HG03039 (cell line): ENCODE data around the gene KSR2.

Experiments used
- ATAC-seq: cut with Tn5 transposase; IDR thresholded peaks from one replicate; pipeline ENCODE4 v1.9.1; 2021; ENCODE audit warnings: mild to moderate bottlenecking, moderate library complexity; ENCODE audit not compliant: unreplicated experiment

The KSR2 gene

DNA sequence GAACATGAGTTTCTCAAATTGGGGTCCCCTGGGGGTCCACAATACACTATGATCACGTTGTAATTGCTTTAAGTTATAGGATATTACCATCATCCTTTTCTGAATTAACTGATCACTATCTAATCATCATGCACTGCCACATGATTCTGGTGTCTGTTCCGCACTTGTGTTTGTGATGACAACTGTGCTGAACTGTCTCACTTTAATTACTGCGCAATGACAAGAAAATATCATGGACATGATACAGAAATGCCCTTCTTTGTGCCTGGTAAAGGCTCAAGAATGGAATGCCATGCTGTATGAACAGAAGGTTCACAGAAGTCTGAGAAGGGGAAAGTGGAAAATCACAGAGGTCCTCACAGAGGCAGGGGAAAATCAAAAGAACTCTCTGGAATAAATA is 541.6 kb downstream of the KSR2 start:
- ATAC-seq, result no peak

- no peak for ATAC-seq
These were observed 546.8 kb downstream of the KSR2 start for GRCh38 chr12:117421987-117422386.

DNA sequence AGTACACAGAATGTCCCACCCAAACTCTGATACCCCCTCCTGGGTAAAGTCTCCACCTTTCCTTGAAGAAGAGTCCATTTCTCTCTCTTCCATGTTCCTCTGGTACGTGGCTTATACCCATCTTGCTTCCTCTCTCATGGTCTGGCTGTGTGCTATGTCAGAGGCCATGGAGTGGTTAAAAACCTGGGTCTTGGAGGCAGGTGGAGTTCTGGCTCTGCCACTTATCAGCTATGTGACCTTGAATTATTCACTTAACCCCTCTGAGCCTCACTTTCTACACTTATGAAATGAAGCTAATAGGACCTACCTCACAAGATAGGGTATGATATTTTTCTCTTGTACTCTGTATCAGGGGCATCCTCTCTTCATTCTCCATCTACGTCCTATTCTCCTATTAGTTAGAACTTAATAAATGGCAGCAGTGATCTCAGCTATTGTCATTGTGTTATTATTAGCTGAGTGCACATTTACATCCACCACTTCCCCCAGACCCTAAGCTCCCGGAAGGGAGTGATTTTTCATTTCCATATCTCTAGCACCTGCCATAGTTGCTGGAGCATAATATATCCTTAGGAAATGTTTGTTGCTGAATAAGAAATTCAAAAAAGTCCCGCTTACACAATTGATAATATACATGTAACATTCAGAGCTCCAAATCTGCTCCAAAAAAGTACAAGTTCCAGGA is 547.6 kb downstream of the KSR2 start:
- no peak for ATAC-seq

- no peak for ATAC-seq
These were observed 551.8 kb downstream of the KSR2 start for GRCh38 chr12:117417004-117417403.

GRCh38 chr12:117412465-117413188 is 556.2 kb downstream of the KSR2 start:
- no peak for ATAC-seq

- no peak for ATAC-seq
These were observed 559.5 kb downstream of the KSR2 start for GRCh38 chr12:117409286-117409685.

GRCh38 chr12:117408161-117408791 is 560.5 kb downstream of the KSR2 start:
- no peak for ATAC-seq

DNA sequence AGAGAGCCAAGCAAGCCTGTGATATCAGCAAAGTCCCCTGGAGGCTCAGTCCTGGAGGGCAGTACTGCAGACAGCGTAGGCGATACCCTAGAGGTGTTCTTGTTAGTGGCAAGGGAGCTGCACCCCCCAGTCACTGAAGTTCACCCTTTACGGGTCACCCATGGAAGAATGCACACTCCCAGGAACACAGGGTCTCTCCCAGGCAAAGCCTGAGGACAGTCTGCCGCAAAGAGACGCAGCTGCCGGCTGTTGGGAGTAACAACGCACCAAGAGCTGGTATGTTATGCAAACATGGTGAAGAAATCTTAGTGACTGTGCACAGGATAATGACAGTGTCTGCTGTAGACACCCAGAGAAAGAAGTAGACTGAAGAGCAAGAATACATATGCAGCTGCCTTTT is 563.9 kb downstream of the KSR2 start:
- no peak for ATAC-seq

GRCh38 chr12:117404203-117404853 is 564.5 kb downstream of the KSR2 start:
- no peak for ATAC-seq

DNA sequence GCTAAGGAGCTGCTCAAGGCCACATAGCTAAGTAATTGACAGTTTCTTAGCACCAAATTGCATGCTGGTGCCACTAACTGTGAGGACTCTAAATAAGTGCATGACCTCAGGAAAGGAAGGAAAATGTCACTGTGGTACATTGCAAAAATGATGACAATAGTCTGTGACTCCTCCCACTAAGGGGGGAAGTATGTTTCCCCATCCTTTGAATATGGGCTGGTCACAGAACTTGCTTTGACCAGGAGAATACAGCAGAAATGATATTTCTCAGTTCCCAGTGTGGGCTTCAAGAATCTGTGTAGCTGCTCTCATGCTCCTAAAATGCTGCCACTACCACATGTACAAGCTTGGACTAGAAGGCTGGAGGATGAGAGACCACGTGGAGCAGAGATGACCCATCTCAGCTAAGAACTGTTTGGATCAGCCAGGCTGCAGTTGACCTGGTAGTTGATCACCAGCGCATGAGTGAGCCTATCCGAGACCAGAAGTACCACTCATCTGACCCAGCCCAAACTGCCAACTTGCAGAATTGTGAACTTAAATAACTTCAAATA is 565.1 kb downstream of the KSR2 start:
- no peak for ATAC-seq
